HEK293T (cell line): ENCODE results near the gene OR6C68.
"Not testable (repeated sequence)": the region's sequence is repeated elsewhere in the genome, so short reads cannot be mapped to it uniquely, and the experiment has no call there.

ENCODE experiments used
- CTCF ChIA-PET: fragments of 350-600 bp; formaldehyde crosslinking; extraction: SDS; loops from one replicate; lab custom pipeline; 2021; ENCODE audit warnings: antibody characterized with exemption, inconsistent platforms; lab: Yijun Ruan, JAX
- POLR2A ChIA-PET: fragments of 350-600 bp; formaldehyde crosslinking; extraction: SDS; loops from one replicate; lab custom pipeline; 2020; ENCODE audit warnings: antibody characterized with exemption, inconsistent platforms; lab: Yijun Ruan, JAX
- DNase-seq: peaks from one replicate; pipeline ENCODE4 v3.0.0; 2012; ENCODE audit warnings: mixed read lengths; ENCODE audit errors: extremely low spot score
- ARNT ChIP-seq: fragments of 450-650 bp; IDR thresholded peaks from 2 replicates; pipeline ENCODE4 v1.6.1; 2017; ENCODE audit warnings: mild to moderate bottlenecking
- BHLHE40 ChIP-seq: fragments of 450-650 bp; IDR thresholded peaks from 2 replicates; pipeline ENCODE4 v1.6.1; 2016; ENCODE audit warnings: mild to moderate bottlenecking, moderate library complexity, borderline replicate concordance
- CTBP1 ChIP-seq: fragments of 450-650 bp; IDR thresholded peaks from 2 replicates; pipeline ENCODE4 v1.6.1; 2016; ENCODE audit warnings: borderline replicate concordance
- ELF4 ChIP-seq: fragments of 450-650 bp; IDR thresholded peaks from 2 replicates; pipeline ENCODE4 v1.6.1; 2017; ENCODE audit warnings: antibody characterized with exemption
- FOXA1 ChIP-seq: fragments of 450-650 bp; IDR thresholded peaks from 2 replicates; pipeline ENCODE4 v1.6.1; 2016; ENCODE audit warnings: mild to moderate bottlenecking
- FOXK2 ChIP-seq: fragments of 450-650 bp; IDR thresholded peaks from 2 replicates; pipeline ENCODE4 v1.6.1; 2016; ENCODE audit warnings: mild to moderate bottlenecking
- FOXM1 ChIP-seq: fragments of 450-650 bp; IDR thresholded peaks from 2 replicates; pipeline ENCODE4 v1.6.1; 2017; ENCODE audit warnings: mild to moderate bottlenecking, borderline replicate concordance
- HDGF ChIP-seq: fragments of 450-650 bp; IDR thresholded peaks from 2 replicates; pipeline ENCODE4 v1.6.1; 2017; ENCODE audit warnings: antibody characterized with exemption, borderline replicate concordance
- L3MBTL2 ChIP-seq: fragments of 450-650 bp; conservative IDR thresholded peaks from 2 replicates; pipeline ENCODE4 v1.6.1; 2016; ENCODE audit warnings: mild to moderate bottlenecking
- LEF1 ChIP-seq: fragments of 450-650 bp; IDR thresholded peaks from 2 replicates; pipeline ENCODE4 v1.6.1; 2017; ENCODE audit warnings: mild to moderate bottlenecking, borderline replicate concordance
- NFRKB ChIP-seq: fragments of 450-650 bp; IDR thresholded peaks from 2 replicates; pipeline ENCODE4 v1.6.1; 2016; ENCODE audit warnings: mild to moderate bottlenecking, moderate library complexity
- SP1 ChIP-seq: fragments of 450-650 bp; IDR thresholded peaks from 2 replicates; pipeline ENCODE4 v1.6.1; 2017
- SUZ12 ChIP-seq: fragments of 450-650 bp; IDR thresholded peaks from 2 replicates; pipeline ENCODE4 v1.6.1; 2016; ENCODE audit warnings: mild to moderate bottlenecking
- TARDBP ChIP-seq: fragments of 450-650 bp; IDR thresholded peaks from 2 replicates; pipeline ENCODE4 v1.6.1; 2016
- ZNF384 ChIP-seq: fragments of 450-650 bp; IDR thresholded peaks from 2 replicates; pipeline ENCODE4 v1.6.1; 2016
- TF ChIP-seq, protein P1 (sequence below): fragments of 450-650 bp; IDR thresholded peaks from 2 replicates; pipeline ENCODE4 v1.6.1; 2016

Gene OR6C68

DNA sequence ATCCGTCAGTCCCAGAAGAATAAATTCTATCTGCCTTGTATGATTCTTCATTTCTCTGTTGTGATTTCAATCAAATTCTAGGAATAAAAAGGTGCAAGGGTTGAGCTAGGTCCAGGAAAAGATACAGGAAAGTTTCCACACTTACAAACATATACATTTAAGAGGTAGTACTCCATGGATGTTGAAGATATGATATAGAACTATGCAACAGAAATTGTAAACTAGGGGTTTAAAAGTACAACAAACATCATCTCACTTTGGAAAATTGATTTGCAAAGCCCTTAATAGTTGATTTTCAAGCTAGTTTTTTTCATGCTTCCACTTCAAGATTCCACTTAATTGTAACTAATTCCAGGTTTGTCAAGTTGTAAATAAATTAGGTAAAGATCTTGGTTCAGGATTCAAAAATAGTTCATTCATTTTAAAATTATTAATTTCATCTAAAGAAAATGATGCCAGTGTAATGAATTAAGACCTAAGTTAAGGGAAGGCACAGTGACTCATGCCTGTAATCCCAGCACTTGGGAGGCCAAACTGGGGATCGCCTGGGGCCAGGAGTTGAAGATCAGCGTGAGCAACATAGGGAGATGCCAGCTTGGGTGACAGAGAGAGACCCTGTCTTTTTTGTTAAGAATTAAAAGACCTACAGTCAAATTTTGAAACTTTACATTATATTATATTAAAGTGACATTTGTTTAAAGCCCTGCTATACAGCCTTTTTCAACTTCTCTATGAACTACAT is 21.9 kb upstream of the OR6C68 start, which contains the start of gene OR6C70:
TSS of gene OR6C70 (minus strand) at position 51 of the 742 bp plus-strand sequence. CDS start at position 51, 0 bp downstream.
- TF ChIP-seq HDGF (no peak), LEF1 (no peak), FOXA1 (no peak), ZNF384 (no peak), TARDBP (no peak), SUZ12 (no peak), FOXK2 (no peak)
- TF ChIP-seq, protein P1, sequence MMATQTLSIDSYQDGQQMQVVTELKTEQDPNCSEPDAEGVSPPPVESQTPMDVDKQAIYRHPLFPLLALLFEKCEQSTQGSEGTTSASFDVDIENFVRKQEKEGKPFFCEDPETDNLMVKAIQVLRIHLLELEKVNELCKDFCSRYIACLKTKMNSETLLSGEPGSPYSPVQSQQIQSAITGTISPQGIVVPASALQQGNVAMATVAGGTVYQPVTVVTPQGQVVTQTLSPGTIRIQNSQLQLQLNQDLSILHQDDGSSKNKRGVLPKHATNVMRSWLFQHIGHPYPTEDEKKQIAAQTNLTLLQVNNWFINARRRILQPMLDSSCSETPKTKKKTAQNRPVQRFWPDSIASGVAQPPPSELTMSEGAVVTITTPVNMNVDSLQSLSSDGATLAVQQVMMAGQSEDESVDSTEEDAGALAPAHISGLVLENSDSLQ = no peak
- no peak for DNase-seq
- CTCF ChIA-PET = no interaction called here
- POLR2A ChIA-PET = no interaction called here

DNA sequence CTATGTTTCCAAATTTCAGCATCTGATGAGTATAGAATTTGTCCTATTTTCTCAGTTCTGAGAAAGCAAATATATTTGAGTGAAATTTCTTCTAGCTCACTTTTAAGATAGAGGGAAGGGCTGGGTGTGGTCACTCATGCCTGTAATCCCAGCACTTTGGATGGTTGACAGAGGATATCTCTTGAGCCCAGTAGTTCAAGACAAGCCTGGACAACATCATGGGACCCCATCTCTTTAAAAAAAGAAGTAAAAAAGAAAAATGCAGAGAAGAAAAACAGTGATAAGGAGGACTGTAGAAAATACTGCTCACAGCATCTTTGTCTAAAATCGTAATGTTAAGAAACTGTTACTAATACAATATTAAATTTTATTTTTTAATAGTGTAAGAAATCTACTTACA is 19.9 kb upstream of the OR6C68 start:
- ChIA-PET CTCF (no interaction called here), POLR2A (no interaction called here)
- DNase-seq = no peak
- TF ChIP-seq ARNT = no peak
- no peak for TF ChIP-seq FOXA1
- TF ChIP-seq, protein P1 = no peak
- TF ChIP-seq ZNF384 = no peak
- TF ChIP-seq FOXM1 = no peak
- TF ChIP-seq LEF1 = no peak
- TF ChIP-seq NFRKB = no peak
- TF ChIP-seq CTBP1 = no peak
- TF ChIP-seq TARDBP = no peak
- no peak for TF ChIP-seq FOXK2
- TF ChIP-seq HDGF = no peak
- TF ChIP-seq SP1 = no peak
- TF ChIP-seq ELF4 = no peak

DNA sequence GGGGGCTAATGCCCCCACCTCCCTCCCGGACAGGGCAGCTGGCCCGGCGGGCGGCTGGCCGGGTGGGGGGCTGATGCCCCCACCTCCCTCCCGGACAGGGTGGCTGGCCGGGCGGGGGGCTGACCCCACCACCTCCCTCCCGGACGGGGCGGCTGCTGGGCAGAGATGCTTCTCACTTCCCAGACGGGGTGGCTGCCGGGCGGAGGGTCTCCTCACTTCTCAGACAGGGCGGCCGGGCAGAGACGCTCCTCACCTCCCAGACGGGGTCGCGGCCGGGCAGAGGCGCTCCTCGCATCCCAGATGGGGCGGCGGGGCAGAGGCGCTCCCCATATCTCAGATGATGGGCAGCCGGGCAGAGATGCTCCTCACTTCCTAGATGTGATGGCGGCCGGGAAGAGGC is 13.0 kb upstream of the OR6C68 start:
- POLR2A ChIA-PET = not testable (repeated sequence)

DNA sequence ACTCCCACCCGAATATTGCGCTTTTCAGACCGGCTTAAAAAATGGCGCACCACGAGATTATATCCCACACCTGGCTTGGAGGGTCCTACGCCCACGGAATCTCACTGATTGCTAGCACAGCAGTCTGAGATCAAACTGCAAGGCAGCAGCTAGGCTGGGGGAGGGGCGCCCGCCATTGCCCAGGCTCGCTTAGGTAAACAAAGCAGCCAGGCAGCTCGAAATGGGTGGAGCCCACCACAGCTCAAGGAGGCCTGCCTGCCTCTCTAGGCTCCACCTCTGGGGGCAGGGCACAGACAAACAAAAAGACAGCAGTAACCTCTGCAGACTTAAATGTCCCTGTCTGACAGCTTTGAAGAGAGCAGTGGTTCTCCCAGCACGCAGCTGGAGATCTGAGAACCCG is 7.9 kb upstream of the OR6C68 start:
- CTCF ChIA-PET = interaction anchor here (0.7 kb wide), 1 partner anchor 9 kb away, joined by 3 read pairs; no protein-coding TSS in a partner anchor
- DNase-seq, POLR2A ChIA-PET: not testable (repeated sequence)

More for the DNA sequence above, 13.0 kb upstream of the OR6C68 start:
- CTCF ChIA-PET, DNase-seq: not testable (repeated sequence)

DNA sequence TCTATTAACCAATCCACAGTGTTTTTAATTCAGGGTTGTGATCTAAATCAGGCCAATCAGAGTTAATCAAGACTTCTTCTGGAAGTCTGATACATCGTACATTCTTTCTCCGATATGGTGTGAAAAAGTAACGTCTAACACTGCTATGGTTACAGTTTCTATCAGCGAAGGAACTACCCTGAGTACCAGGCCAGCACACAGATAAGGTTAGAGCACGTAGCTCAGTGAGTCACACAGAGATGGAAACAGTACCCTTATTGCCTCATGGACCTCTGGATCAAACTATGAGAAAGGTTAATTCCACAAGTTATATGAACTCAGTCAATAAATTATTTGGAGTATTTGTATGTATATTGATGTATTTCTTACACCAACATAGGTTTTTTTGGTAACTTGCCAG is 3.3 kb downstream of the OR6C68 start:
- ChIA-PET POLR2A (no interaction called here), CTCF (no interaction called here)
- TF ChIP-seq BHLHE40 = no peak
- no peak for TF ChIP-seq FOXK2
- no peak for DNase-seq

DNA sequence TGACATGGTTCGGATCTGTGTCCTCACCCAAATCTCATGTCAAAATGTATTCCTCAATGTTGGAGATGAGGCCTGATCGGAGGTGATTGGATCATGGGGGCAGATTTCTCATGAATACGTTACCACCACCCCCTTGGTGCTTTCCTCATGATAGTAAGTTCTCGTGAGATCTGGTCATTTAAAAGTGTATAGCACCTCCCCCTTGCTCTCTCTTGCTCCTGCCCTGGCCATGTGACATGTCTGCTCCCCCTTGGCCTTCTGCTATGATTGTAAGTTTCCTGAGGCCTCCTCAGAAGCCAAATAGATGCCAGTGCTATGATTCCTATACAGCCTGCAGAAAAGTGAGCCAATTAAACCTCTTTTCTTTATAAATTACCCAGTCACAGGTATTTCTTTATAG is 7.1 kb downstream of the OR6C68 start:
- ChIA-PET POLR2A (no interaction called here), CTCF (no interaction called here)
- TF ChIP-seq LEF1 = no peak
- TF ChIP-seq FOXM1 = no peak
- no peak for TF ChIP-seq FOXA1
- no peak for TF ChIP-seq TARDBP
- no peak for TF ChIP-seq FOXK2
- no peak for TF ChIP-seq L3MBTL2
- no peak for TF ChIP-seq HDGF
- no peak for TF ChIP-seq SP1
- TF ChIP-seq, protein P1 = no peak
- DNase-seq = no peak

DNA sequence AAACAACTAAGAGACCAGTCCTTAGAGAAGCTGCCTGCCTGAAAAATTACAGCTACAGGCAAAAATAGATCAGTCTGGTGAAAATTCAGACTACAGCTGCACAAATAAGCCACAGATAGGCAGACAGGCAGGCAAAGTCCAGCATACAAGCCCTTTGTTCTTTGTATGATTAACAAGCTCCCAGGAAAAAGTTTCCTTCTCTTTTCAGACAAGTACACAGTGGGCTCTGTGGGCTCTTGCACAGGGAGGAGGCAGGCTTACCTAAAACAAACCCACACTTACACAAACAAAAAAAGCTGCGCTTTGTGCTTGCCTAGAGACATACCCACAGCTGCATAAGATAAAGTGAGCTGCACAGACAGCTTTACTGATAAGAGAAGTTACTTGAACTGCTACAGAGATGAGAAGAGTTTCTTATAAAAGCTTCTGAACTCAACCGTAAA is 7.7 kb downstream of the OR6C68 start:
- ChIA-PET CTCF (no interaction called here), POLR2A (no interaction called here)
- DNase-seq = no peak
- TF ChIP-seq SUZ12 = no peak
- TF ChIP-seq FOXK2 = no peak
- TF ChIP-seq BHLHE40 = no peak
- no peak for TF ChIP-seq LEF1
- TF ChIP-seq CTBP1 = no peak
- TF ChIP-seq ELF4 = no peak
- no peak for TF ChIP-seq HDGF
- TF ChIP-seq ZNF384 = no peak
- no peak for TF ChIP-seq FOXA1
- no peak for TF ChIP-seq NFRKB
- TF ChIP-seq L3MBTL2 = no peak
- TF ChIP-seq, protein P1 = no peak
- TF ChIP-seq SP1 = no peak
